ENCODE results near the gene EIF4E3.

Gene EIF4E3

GRCh38 chr3:71657831-71658530 lies 67.2 kb downstream of the EIF4E3 start:
- Histone ChIP-seq H2AK5ac (ENCODE audit: low read length) (no peak overlapping the region), H3K27me3 (ENCODE audit: insufficient read depth, low read length, poor library complexity) (no peaks in the 10 kb centered on the region), H3K4me1 (ENCODE audit: control insufficient read depth, low read depth, low read length) (no peaks in the 10 kb centered on the region), H3K4ac (ENCODE audit: low read depth, low read length) (no peak overlapping the region), H3K79me2 (ENCODE audit: control insufficient read depth, insufficient read depth, low read length) (no peaks in the 10 kb centered on the region), H2BK15ac (replicated peaks; ENCODE audit: low read depth) (no peak overlapping the region), H3K27ac (ENCODE audit: low read depth, low read length) (no peak overlapping the region), H3K56ac (ENCODE audit: low read length) (no peak overlapping the region), H3K23ac (ENCODE audit: low read length) (no peak overlapping the region), H4K5ac (ENCODE audit: low read length) (no peak overlapping the region), H2BK5ac (ENCODE audit: low read length) (no peak overlapping the region), H3K4me3 (ENCODE audit: low read length) (no peak overlapping the region), H3K79me1 (ENCODE audit: low read length) (no peaks in the 10 kb centered on the region), H3K4me2 (ENCODE audit: low read length) (no peak overlapping the region), H2BK120ac (ENCODE audit: low read depth, low read length) (no peak overlapping the region), H3K18ac (ENCODE audit: low read length) (no peak overlapping the region), H3K36me3 (ENCODE audit: control insufficient read depth, insufficient read depth, low read length) (no peaks in the 10 kb centered on the region), H3K9ac (ENCODE audit: low read length) (no peak overlapping the region), H4K8ac (ENCODE audit: low read depth, low read length) (no peak overlapping the region)
- no CpG with 5 or more reads among the region's 12 CpGs for WGBS (ENCODE audit: extremely low coverage, insufficient coverage, low lambda C conversion rate)
- no peak for DNase-seq

GRCh38 chr3:71655061-71655460 lies 70.1 kb downstream of the EIF4E3 start:
- no peak overlapping the region for H2BK120ac ChIP-seq (ENCODE audit: low read depth, low read length)
- no peak for DNase-seq
- H2BK5ac ChIP-seq (ENCODE audit: low read length), result no peak overlapping the region
- WGBS (ENCODE audit: extremely low coverage, insufficient coverage, low lambda C conversion rate), result no CpG with 5 or more reads among the region's 8 CpGs
- no peak overlapping the region for H4K5ac ChIP-seq (ENCODE audit: low read length)
- no peaks in the 10 kb centered on the region for H3K79me2 ChIP-seq (ENCODE audit: control insufficient read depth, insufficient read depth, low read length)
- no peak overlapping the region for H3K9ac ChIP-seq (ENCODE audit: low read length)
- no peak overlapping the region for H3K27ac ChIP-seq (ENCODE audit: low read depth, low read length)
- no peak overlapping the region for H3K18ac ChIP-seq (ENCODE audit: low read length)
- no peak overlapping the region for H3K4me2 ChIP-seq (ENCODE audit: low read length)
- H3K4ac ChIP-seq (ENCODE audit: low read depth, low read length), result no peak overlapping the region
- H4K8ac ChIP-seq (ENCODE audit: low read depth, low read length), result no peak overlapping the region
- no peak overlapping the region for H2AK5ac ChIP-seq (ENCODE audit: low read length)
- no peaks in the 10 kb centered on the region for H3K36me3 ChIP-seq (ENCODE audit: control insufficient read depth, insufficient read depth, low read length)
- no peaks in the 10 kb centered on the region for H3K27me3 ChIP-seq (ENCODE audit: insufficient read depth, low read length, poor library complexity)
- no peak overlapping the region for H2BK15ac ChIP-seq (replicated peaks; ENCODE audit: low read depth)
- no peaks in the 10 kb centered on the region for H3K4me1 ChIP-seq (ENCODE audit: control insufficient read depth, low read depth, low read length)
- H3K23ac ChIP-seq (ENCODE audit: low read length), result no peak overlapping the region
- no peaks in the 10 kb centered on the region for H3K79me1 ChIP-seq (ENCODE audit: low read length)
- no peak overlapping the region for H3K4me3 ChIP-seq (ENCODE audit: low read length)
- H3K56ac ChIP-seq (ENCODE audit: low read length), result no peak overlapping the region

- H3K4me1 ChIP-seq (ENCODE audit: control insufficient read depth, low read depth, low read length), result no peaks in the 10 kb centered on the region
- no peaks in the 10 kb centered on the region for H3K79me2 ChIP-seq (ENCODE audit: control insufficient read depth, insufficient read depth, low read length)
- H4K8ac ChIP-seq (ENCODE audit: low read depth, low read length), result no peak overlapping the region
- no peak overlapping the region for H2BK15ac ChIP-seq (replicated peaks; ENCODE audit: low read depth)
- no peak overlapping the region for H3K4me3 ChIP-seq (ENCODE audit: low read length)
- H3K56ac ChIP-seq (ENCODE audit: low read length), result no peak overlapping the region
- no peak overlapping the region for H2BK5ac ChIP-seq (ENCODE audit: low read length)
- H3K18ac ChIP-seq (ENCODE audit: low read length), result no peak overlapping the region
- H2AK5ac ChIP-seq (ENCODE audit: low read length), result no peak overlapping the region
- H3K27ac ChIP-seq (ENCODE audit: low read depth, low read length), result no peak overlapping the region
- H3K27me3 ChIP-seq (ENCODE audit: insufficient read depth, low read length, poor library complexity), result no peaks in the 10 kb centered on the region
- no peak for DNase-seq
- H2BK120ac ChIP-seq (ENCODE audit: low read depth, low read length), result no peak overlapping the region
- no peaks in the 10 kb centered on the region for H3K79me1 ChIP-seq (ENCODE audit: low read length)
- no CpG with 5 or more reads among the region's 6 CpGs for WGBS (ENCODE audit: extremely low coverage, insufficient coverage, low lambda C conversion rate)
- H4K5ac ChIP-seq (ENCODE audit: low read length), result no peak overlapping the region
- no peak overlapping the region for H3K4me2 ChIP-seq (ENCODE audit: low read length)
- H3K36me3 ChIP-seq (ENCODE audit: control insufficient read depth, insufficient read depth, low read length), result no peaks in the 10 kb centered on the region
- no peak overlapping the region for H3K23ac ChIP-seq (ENCODE audit: low read length)
- no peak overlapping the region for H3K4ac ChIP-seq (ENCODE audit: low read depth, low read length)
- H3K9ac ChIP-seq (ENCODE audit: low read length), result no peak overlapping the region
Measured at GRCh38 chr3:71653414-71653807, 71.8 kb downstream of the EIF4E3 start.

GRCh38 chr3:71652781-71653413 lies 72.3 kb downstream of the EIF4E3 start:
- Histone ChIP-seq H2BK5ac (ENCODE audit: low read length) (no peak overlapping the region), H3K4ac (ENCODE audit: low read depth, low read length) (no peak overlapping the region), H4K8ac (ENCODE audit: low read depth, low read length) (no peak overlapping the region), H3K4me1 (ENCODE audit: control insufficient read depth, low read depth, low read length) (no peaks in the 10 kb centered on the region), H3K4me2 (ENCODE audit: low read length) (no peak overlapping the region), H3K79me2 (ENCODE audit: control insufficient read depth, insufficient read depth, low read length) (no peaks in the 10 kb centered on the region), H2BK120ac (ENCODE audit: low read depth, low read length) (no peak overlapping the region), H3K56ac (ENCODE audit: low read length) (peak overlapping the region; percentile 22), H3K36me3 (ENCODE audit: control insufficient read depth, insufficient read depth, low read length) (no peaks in the 10 kb centered on the region), H3K79me1 (ENCODE audit: low read length) (no peaks in the 10 kb centered on the region), H3K9ac (ENCODE audit: low read length) (no peak overlapping the region), H3K27me3 (ENCODE audit: insufficient read depth, low read length, poor library complexity) (no peaks in the 10 kb centered on the region), H3K18ac (ENCODE audit: low read length) (no peak overlapping the region), H4K5ac (ENCODE audit: low read length) (no peak overlapping the region), H3K27ac (ENCODE audit: low read depth, low read length) (no peak overlapping the region), H3K4me3 (ENCODE audit: low read length) (no peak overlapping the region), H2AK5ac (ENCODE audit: low read length) (no peak overlapping the region), H3K23ac (ENCODE audit: low read length) (no peak overlapping the region), H2BK15ac (replicated peaks; ENCODE audit: low read depth) (no peak overlapping the region)
- DNase-seq, result peak; percentile 72
- no CpG with 5 or more reads among the region's 14 CpGs for WGBS (ENCODE audit: extremely low coverage, insufficient coverage, low lambda C conversion rate)

GRCh38 chr3:71651625-71652024 lies 73.6 kb downstream of the EIF4E3 start:
- Histone ChIP-seq H3K18ac (ENCODE audit: low read length) (no peak overlapping the region), H3K36me3 (ENCODE audit: control insufficient read depth, insufficient read depth, low read length) (no peaks in the 10 kb centered on the region), H3K9ac (ENCODE audit: low read length) (no peak overlapping the region), H2AK5ac (ENCODE audit: low read length) (no peak overlapping the region), H3K27me3 (ENCODE audit: insufficient read depth, low read length, poor library complexity) (no peaks in the 10 kb centered on the region), H3K4ac (ENCODE audit: low read depth, low read length) (no peak overlapping the region), H3K27ac (ENCODE audit: low read depth, low read length) (no peak overlapping the region), H2BK5ac (ENCODE audit: low read length) (no peak overlapping the region), H3K79me2 (ENCODE audit: control insufficient read depth, insufficient read depth, low read length) (no peaks in the 10 kb centered on the region), H3K4me3 (ENCODE audit: low read length) (no peak overlapping the region), H3K56ac (ENCODE audit: low read length) (no peak overlapping the region), H3K4me1 (ENCODE audit: control insufficient read depth, low read depth, low read length) (no peaks in the 10 kb centered on the region), H3K23ac (ENCODE audit: low read length) (no peak overlapping the region), H2BK15ac (replicated peaks; ENCODE audit: low read depth) (no peak overlapping the region), H3K4me2 (ENCODE audit: low read length) (no peak overlapping the region), H4K8ac (ENCODE audit: low read depth, low read length) (no peak overlapping the region), H4K5ac (ENCODE audit: low read length) (no peak overlapping the region), H2BK120ac (ENCODE audit: low read depth, low read length) (no peak overlapping the region), H3K79me1 (ENCODE audit: low read length) (no peaks in the 10 kb centered on the region)
- no peak for DNase-seq
- no CpG with 5 or more reads among the region's 6 CpGs for WGBS (ENCODE audit: extremely low coverage, insufficient coverage, low lambda C conversion rate)

GRCh38 chr3:71650372-71650771 lies 74.8 kb downstream of the EIF4E3 start:
- no peak overlapping the region for H3K4me3 ChIP-seq (ENCODE audit: low read length)
- no peak overlapping the region for H2AK5ac ChIP-seq (ENCODE audit: low read length)
- no peak overlapping the region for H4K5ac ChIP-seq (ENCODE audit: low read length)
- no peak overlapping the region for H3K56ac ChIP-seq (ENCODE audit: low read length)
- H2BK15ac ChIP-seq (replicated peaks; ENCODE audit: low read depth), result no peak overlapping the region
- H3K23ac ChIP-seq (ENCODE audit: low read length), result no peak overlapping the region
- H2BK120ac ChIP-seq (ENCODE audit: low read depth, low read length), result no peak overlapping the region
- WGBS (ENCODE audit: extremely low coverage, insufficient coverage, low lambda C conversion rate), result no CpG with 5 or more reads among the region's 5 CpGs
- no peak overlapping the region for H2BK5ac ChIP-seq (ENCODE audit: low read length)
- no peaks in the 10 kb centered on the region for H3K4me1 ChIP-seq (ENCODE audit: control insufficient read depth, low read depth, low read length)
- no peak overlapping the region for H3K18ac ChIP-seq (ENCODE audit: low read length)
- no peaks in the 10 kb centered on the region for H3K27me3 ChIP-seq (ENCODE audit: insufficient read depth, low read length, poor library complexity)
- H4K8ac ChIP-seq (ENCODE audit: low read depth, low read length), result no peak overlapping the region
- no peak for DNase-seq
- no peaks in the 10 kb centered on the region for H3K79me1 ChIP-seq (ENCODE audit: low read length)
- H3K9ac ChIP-seq (ENCODE audit: low read length), result no peak overlapping the region
- no peak overlapping the region for H3K4ac ChIP-seq (ENCODE audit: low read depth, low read length)
- H3K4me2 ChIP-seq (ENCODE audit: low read length), result no peak overlapping the region
- no peaks in the 10 kb centered on the region for H3K36me3 ChIP-seq (ENCODE audit: control insufficient read depth, insufficient read depth, low read length)
- H3K79me2 ChIP-seq (ENCODE audit: control insufficient read depth, insufficient read depth, low read length), result no peaks in the 10 kb centered on the region
- no peak overlapping the region for H3K27ac ChIP-seq (ENCODE audit: low read depth, low read length)
